Measurements from ENCODE around the gene PARN.

Gene PARN

DNA sequence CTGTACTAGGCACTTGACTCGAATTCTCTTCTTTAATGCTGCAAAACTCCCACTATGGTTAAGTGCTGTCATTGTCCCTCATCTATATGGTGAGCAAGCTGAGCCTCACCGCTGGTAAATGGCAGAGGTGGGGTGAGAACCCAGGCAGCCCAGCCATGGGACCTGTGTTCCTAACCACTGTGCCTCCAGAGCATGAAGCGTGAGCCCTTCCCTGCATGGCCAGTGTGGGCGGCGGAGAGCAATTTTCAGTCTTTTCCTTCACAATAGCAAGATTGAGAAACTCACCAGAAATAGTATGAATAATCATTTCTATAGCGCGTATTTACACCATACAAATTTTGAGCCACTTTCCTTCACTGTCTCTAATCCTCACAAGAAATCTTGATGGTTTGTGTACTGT lies 11.9 kb upstream of the PARN start:
- Histone ChIP-seq H3K27ac (ENCODE audit: extremely low read depth, low read depth, low read length) (no peak overlapping the region), H3K4me1 (ENCODE audit: control insufficient read depth, insufficient read depth, low read length) (no peaks in the 10 kb centered on the region), H3K4me3 (ENCODE audit: low read depth, low read length) (no peak overlapping the region), H3K9me3 (ENCODE audit: control insufficient read depth, insufficient read depth, low read depth, low read length) (no peaks in the 10 kb centered on the region), H3K36me3 (ENCODE audit: control insufficient read depth in 2 of 2, insufficient read depth in 1 of 2, low read length in 2 of 2) (peaks cover 36 to 54% of the 10 kb centered on the region in 2 experiments; a peak in 2 of 3 replicates)
- TF ChIP-seq ZNF501 (tag by site-specific recombination; IDR thresholded peaks at IDR 0.05) (no peak), KLF7 (tag by site-specific recombination; IDR thresholded peaks at IDR 0.05; ENCODE audit: borderline replicate concordance) (no peak), ZNF239 (tag by site-specific recombination; IDR thresholded peaks at IDR 0.05) (no peak), ZSCAN30 (tag by site-specific recombination; IDR thresholded peaks at IDR 0.05) (no peak), ZNF585B (tag by site-specific recombination; IDR thresholded peaks at IDR 0.05) (no peak), ZNF473 (tag by site-specific recombination; IDR thresholded peaks at IDR 0.05) (no peak), TCF7L2 (IDR thresholded peaks at IDR 0.05; ENCODE audit: borderline replicate concordance, low read depth, low read length) (no peak), ZNF629 (tag by site-specific recombination; IDR thresholded peaks at IDR 0.05) (no peak), ZNF621 (tag by site-specific recombination; IDR thresholded peaks at IDR 0.05) (no peak), ZNF16 (tag by site-specific recombination; IDR thresholded peaks at IDR 0.05; ENCODE audit: low read depth) (no peak)
- TF ChIP-seq, protein P1, sequence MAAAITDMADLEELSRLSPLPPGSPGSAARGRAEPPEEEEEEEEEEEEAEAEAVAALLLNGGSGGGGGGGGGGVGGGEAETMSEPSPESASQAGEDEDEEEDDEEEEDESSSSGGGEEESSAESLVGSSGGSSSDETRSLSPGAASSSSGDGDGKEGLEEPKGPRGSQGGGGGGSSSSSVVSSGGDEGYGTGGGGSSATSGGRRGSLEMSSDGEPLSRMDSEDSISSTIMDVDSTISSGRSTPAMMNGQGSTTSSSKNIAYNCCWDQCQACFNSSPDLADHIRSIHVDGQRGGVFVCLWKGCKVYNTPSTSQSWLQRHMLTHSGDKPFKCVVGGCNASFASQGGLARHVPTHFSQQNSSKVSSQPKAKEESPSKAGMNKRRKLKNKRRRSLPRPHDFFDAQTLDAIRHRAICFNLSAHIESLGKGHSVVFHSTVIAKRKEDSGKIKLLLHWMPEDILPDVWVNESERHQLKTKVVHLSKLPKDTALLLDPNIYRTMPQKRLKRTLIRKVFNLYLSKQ (tag by site-specific recombination; IDR thresholded peaks at IDR 0.05; ENCODE audit: borderline replicate concordance) = no peak
- TF ChIP-seq, protein P2, sequence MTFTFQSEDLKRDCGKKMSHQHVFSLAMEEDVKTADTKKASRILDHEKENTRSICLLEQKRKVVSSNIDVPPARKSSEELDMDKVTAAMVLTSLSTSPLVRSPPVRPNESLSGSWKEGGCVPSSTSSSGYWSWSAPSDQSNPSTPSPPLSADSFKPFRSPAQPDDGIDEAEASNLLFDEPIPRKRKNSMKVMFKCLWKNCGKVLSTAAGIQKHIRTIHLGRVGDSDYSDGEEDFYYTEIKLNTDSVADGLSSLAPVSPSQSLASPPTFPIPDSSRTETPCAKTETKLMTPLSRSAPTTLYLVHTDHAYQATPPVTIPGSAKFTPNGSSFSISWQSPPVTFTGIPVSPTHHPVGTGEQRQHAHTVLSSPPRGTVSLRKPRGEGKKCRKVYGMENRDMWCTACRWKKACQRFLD (tag by site-specific recombination; IDR thresholded peaks at IDR 0.05) = no peak
- TF ChIP-seq, protein P3, sequence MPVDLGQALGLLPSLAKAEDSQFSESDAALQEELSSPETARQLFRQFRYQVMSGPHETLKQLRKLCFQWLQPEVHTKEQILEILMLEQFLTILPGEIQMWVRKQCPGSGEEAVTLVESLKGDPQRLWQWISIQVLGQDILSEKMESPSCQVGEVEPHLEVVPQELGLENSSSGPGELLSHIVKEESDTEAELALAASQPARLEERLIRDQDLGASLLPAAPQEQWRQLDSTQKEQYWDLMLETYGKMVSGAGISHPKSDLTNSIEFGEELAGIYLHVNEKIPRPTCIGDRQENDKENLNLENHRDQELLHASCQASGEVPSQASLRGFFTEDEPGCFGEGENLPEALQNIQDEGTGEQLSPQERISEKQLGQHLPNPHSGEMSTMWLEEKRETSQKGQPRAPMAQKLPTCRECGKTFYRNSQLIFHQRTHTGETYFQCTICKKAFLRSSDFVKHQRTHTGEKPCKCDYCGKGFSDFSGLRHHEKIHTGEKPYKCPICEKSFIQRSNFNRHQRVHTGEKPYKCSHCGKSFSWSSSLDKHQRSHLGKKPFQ (tag by site-specific recombination; IDR thresholded peaks at IDR 0.05) = no peak
- POLR2A ChIA-PET = interaction anchor here (0.9 kb wide), 1 partner anchor 8 kb away, joined by 3 read pairs; no protein-coding TSS in a partner anchor
- CTCF ChIA-PET = interaction anchor here (0.5 to 1.2 kb wide), 2 partner anchors 39 to 499 kb away, joined by 3 read pairs; no protein-coding TSS in a partner anchor

DNA sequence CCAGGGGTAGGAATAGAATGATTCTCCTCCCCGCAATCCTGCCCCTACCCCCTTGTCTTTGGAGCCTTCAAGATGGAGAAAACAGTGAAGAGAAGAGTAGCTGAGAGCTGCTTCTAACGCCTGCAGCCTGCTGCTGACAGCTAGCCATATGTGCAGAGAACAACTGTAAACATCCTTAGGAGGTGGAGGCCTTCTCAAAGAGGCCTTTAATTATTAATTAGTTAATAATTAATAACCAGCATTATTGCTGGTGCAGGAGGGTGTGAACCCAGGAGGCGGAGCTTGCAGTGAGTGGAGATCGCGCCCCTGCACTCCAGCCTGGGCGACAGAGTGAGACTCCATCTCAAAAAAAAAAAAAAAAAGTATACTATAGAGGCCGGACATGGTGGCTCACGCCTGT lies 11.1 kb upstream of the PARN start:
- CTCF ChIA-PET = interaction anchor here (1.2 kb wide), 1 partner anchor 38 kb away, joined by 3 read pairs; no protein-coding TSS in a partner anchor
- H3K4me3 ChIP-seq (ENCODE audit: low read depth, low read length) = no peak overlapping the region
- H3K4me1 ChIP-seq (ENCODE audit: control insufficient read depth, insufficient read depth, low read length) = no peaks in the 10 kb centered on the region
- POLR2A ChIA-PET = interaction anchor here (0.6 kb wide), 1 partner anchor 13 kb away, joined by 4 read pairs; no protein-coding TSS in a partner anchor
- peaks cover 30 to 53% of the 10 kb centered on the region in 2 experiments; a peak in 2 of 3 replicates for H3K36me3 ChIP-seq (ENCODE audit: control insufficient read depth in 2 of 2, insufficient read depth in 1 of 2, low read length in 2 of 2)
- no peaks in the 10 kb centered on the region for H3K9me3 ChIP-seq (ENCODE audit: control insufficient read depth, insufficient read depth, low read depth, low read length)
- H3K27ac ChIP-seq (ENCODE audit: extremely low read depth, low read depth, low read length) = no peak overlapping the region
- TF ChIP-seq ZNF274 (IDR thresholded peaks at IDR 0.05; ENCODE audit: low read length) = no peak
- no peak for TF ChIP-seq ZNF274 (tag by site-specific recombination; IDR thresholded peaks at IDR 0.05; ENCODE audit: borderline replicate concordance)
- TF ChIP-seq ZNF214 (tag by site-specific recombination; IDR thresholded peaks at IDR 0.05; ENCODE audit: borderline replicate concordance) = no peak
- TF ChIP-seq KLF10 (tag by site-specific recombination; IDR thresholded peaks at IDR 0.05) = no peak
- TF ChIP-seq, protein P4, sequence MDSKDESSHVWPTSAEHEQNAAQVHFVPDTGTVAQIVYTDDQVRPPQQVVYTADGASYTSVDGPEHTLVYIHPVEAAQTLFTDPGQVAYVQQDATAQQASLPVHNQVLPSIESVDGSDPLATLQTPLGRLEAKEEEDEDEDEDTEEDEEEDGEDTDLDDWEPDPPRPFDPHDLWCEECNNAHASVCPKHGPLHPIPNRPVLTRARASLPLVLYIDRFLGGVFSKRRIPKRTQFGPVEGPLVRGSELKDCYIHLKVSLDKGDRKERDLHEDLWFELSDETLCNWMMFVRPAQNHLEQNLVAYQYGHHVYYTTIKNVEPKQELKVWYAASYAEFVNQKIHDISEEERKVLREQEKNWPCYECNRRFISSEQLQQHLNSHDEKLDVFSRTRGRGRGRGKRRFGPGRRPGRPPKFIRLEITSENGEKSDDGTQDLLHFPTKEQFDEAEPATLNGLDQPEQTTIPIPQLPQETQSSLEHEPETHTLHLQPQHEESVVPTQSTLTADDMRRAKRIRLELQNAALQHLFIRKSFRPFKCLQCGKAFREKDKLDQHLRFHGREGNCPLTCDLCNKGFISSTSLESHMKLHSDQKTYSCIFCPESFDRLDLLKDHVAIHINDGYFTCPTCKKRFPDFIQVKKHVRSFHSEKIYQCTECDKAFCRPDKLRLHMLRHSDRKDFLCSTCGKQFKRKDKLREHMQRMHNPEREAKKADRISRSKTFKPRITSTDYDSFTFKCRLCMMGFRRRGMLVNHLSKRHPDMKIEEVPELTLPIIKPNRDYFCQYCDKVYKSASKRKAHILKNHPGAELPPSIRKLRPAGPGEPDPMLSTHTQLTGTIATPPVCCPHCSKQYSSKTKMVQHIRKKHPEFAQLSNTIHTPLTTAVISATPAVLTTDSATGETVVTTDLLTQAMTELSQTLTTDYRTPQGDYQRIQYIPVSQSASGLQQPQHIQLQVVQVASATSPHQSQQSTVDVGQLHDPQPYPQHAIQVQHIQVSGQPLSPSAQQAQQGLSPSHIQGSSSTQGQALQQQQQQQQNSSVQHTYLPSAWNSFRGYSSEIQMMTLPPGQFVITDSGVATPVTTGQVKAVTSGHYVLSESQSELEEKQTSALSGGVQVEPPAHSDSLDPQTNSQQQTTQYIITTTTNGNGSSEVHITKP (tag by site-specific recombination; IDR thresholded peaks at IDR 0.05) = no peak
- no peak for TF ChIP-seq ZNF621 (tag by site-specific recombination; IDR thresholded peaks at IDR 0.05)
- TF ChIP-seq ZNF335 (tag by site-specific recombination; conservative IDR thresholded peaks at IDR 0.05) = no peak
- TF ChIP-seq, protein P5, sequence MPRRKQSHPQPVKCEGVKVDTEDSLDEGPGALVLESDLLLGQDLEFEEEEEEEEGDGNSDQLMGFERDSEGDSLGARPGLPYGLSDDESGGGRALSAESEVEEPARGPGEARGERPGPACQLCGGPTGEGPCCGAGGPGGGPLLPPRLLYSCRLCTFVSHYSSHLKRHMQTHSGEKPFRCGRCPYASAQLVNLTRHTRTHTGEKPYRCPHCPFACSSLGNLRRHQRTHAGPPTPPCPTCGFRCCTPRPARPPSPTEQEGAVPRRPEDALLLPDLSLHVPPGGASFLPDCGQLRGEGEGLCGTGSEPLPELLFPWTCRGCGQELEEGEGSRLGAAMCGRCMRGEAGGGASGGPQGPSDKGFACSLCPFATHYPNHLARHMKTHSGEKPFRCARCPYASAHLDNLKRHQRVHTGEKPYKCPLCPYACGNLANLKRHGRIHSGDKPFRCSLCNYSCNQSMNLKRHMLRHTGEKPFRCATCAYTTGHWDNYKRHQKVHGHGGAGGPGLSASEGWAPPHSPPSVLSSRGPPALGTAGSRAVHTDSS (tag by site-specific recombination; IDR thresholded peaks at IDR 0.05) = no peak
- TF ChIP-seq, protein P6, sequence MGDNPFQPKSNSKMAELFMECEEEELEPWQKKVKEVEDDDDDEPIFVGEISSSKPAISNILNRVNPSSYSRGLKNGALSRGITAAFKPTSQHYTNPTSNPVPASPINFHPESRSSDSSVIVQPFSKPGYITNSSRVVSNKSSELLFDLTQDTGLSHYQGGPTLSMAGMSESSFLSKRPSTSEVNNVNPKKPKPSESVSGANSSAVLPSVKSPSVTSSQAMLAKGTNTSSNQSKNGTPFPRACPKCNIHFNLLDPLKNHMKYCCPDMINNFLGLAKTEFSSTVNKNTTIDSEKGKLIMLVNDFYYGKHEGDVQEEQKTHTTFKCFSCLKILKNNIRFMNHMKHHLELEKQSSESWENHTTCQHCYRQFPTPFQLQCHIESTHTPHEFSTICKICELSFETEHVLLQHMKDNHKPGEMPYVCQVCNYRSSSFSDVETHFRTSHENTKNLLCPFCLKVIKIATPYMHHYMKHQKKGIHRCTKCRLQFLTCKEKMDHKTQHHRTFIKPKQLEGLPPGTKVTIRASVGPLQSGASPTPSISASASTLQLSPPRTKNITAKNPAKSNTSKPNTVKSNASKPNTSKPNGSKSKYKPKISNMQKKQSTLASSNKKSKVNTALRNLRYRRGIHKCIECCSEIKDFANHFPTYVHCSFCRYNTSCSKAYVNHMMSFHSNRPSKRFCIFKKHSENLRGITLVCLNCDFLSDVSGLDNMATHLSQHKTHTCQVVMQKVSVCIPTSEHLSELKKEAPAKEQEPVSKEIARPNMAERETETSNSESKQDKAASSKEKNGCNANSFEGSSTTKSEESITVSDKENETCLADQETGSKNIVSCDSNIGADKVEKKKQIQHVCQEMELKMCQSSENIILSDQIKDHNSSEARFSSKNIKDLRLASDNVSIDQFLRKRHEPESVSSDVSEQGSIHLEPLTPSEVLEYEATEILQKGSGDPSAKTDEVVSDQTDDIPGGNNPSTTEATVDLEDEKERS (tag by site-specific recombination; IDR thresholded peaks at IDR 0.05) = no peak

Measured in HEK293 (cell line).